ENCODE results near the gene SEMA3G. TPM values are rescaled to one million over a fixed set of nuclear protein-coding genes. Genes with fewer than 3 reads are reported as not detected.

Gene SEMA3G
- total RNA-seq, 2 experiments from 2014 or later = 0.19 TPM; not detected in 1

- H3K9me3 Mint-ChIP-seq = no peaks in the 10 kb centered on the region
- H3K4me1 Mint-ChIP-seq = no peaks in the 10 kb centered on the region
- no peak overlapping the region for H3K4me3 Mint-ChIP-seq
- H3K36me3 Mint-ChIP-seq = peaks cover 11% of the 10 kb centered on the region
- H3K27ac Mint-ChIP-seq = no peak overlapping the region
- DNase-seq = no peak
- H3K27me3 Mint-ChIP-seq = no peaks in the 10 kb centered on the region
These were observed 50.8 kb downstream of the SEMA3G start for GRCh38 chr3:52393959-52394670.

GRCh38 chr3:52393131-52393807 lies 51.6 kb downstream of the SEMA3G start:
- H3K36me3 Mint-ChIP-seq = peaks cover 11% of the 10 kb centered on the region

GRCh38 chr3:52392216-52392930 lies 52.5 kb downstream of the SEMA3G start:
- H3K27ac Mint-ChIP-seq = no peak overlapping the region
- H3K9me3 Mint-ChIP-seq = no peaks in the 10 kb centered on the region
- DNase-seq = no peak
- H3K4me3 Mint-ChIP-seq = no peak overlapping the region
- H3K4me1 Mint-ChIP-seq = no peaks in the 10 kb centered on the region
- peaks cover 11% of the 10 kb centered on the region for H3K36me3 Mint-ChIP-seq
- H3K27me3 Mint-ChIP-seq = no peaks in the 10 kb centered on the region

More at GRCh38 chr3:52393131-52393807, 51.6 kb downstream of the SEMA3G start:
- DNase-seq = no peak
- H3K9me3 Mint-ChIP-seq = no peaks in the 10 kb centered on the region
- no peaks in the 10 kb centered on the region for H3K4me1 Mint-ChIP-seq
- no peak overlapping the region for H3K27ac Mint-ChIP-seq
- no peaks in the 10 kb centered on the region for H3K27me3 Mint-ChIP-seq
- no peak overlapping the region for H3K4me3 Mint-ChIP-seq

GRCh38 chr3:52391096-52391495 lies 53.8 kb downstream of the SEMA3G start:
- no peak for DNase-seq
- Mint-ChIP-seq H3K27me3 (no peaks in the 10 kb centered on the region), H3K27ac (no peak overlapping the region), H3K9me3 (no peaks in the 10 kb centered on the region), H3K4me1 (no peaks in the 10 kb centered on the region), H3K36me3 (peaks cover 11% of the 10 kb centered on the region), H3K4me3 (no peak overlapping the region)

- no peaks in the 10 kb centered on the region for H3K27me3 Mint-ChIP-seq
- H3K4me3 Mint-ChIP-seq = no peak overlapping the region
- no peaks in the 10 kb centered on the region for H3K4me1 Mint-ChIP-seq
- H3K36me3 Mint-ChIP-seq = peaks cover 11% of the 10 kb centered on the region
- no peak for DNase-seq
- no peak overlapping the region for H3K27ac Mint-ChIP-seq
- no peaks in the 10 kb centered on the region for H3K9me3 Mint-ChIP-seq
These were observed 56.0 kb downstream of the SEMA3G start for GRCh38 chr3:52388933-52389332.

GRCh38 chr3:52388348-52388821 lies 56.5 kb downstream of the SEMA3G start:
- Mint-ChIP-seq H3K27ac (no peak overlapping the region), H3K9me3 (no peaks in the 10 kb centered on the region), H3K4me1 (no peaks in the 10 kb centered on the region), H3K4me3 (no peak overlapping the region), H3K36me3 (peaks cover 11% of the 10 kb centered on the region), H3K27me3 (no peaks in the 10 kb centered on the region)
- DNase-seq = no peak

GRCh38 chr3:52387481-52387880 lies 57.4 kb downstream of the SEMA3G start:
- no peak overlapping the region for H3K27ac Mint-ChIP-seq
- H3K36me3 Mint-ChIP-seq = peaks cover 4% of the 10 kb centered on the region
- H3K4me1 Mint-ChIP-seq = no peaks in the 10 kb centered on the region
- no peak overlapping the region for H3K4me3 Mint-ChIP-seq
- no peak for DNase-seq
- H3K27me3 Mint-ChIP-seq = no peaks in the 10 kb centered on the region
- no peaks in the 10 kb centered on the region for H3K9me3 Mint-ChIP-seq

GRCh38 chr3:52385157-52385556 lies 59.7 kb downstream of the SEMA3G start:
- no peak overlapping the region for H3K4me3 Mint-ChIP-seq
- H3K4me1 Mint-ChIP-seq = no peaks in the 10 kb centered on the region
- H3K27me3 Mint-ChIP-seq = no peaks in the 10 kb centered on the region
- H3K9me3 Mint-ChIP-seq = no peaks in the 10 kb centered on the region
- H3K27ac Mint-ChIP-seq = no peak overlapping the region
- H3K36me3 Mint-ChIP-seq = peaks cover under 1% of the 10 kb centered on the region
- DNase-seq = peak; percentile 31

GRCh38 chr3:52384019-52384761 lies 60.7 kb downstream of the SEMA3G start:
- H3K4me1 Mint-ChIP-seq = no peaks in the 10 kb centered on the region
- H3K36me3 Mint-ChIP-seq = no peaks in the 10 kb centered on the region
- no peak overlapping the region for H3K27ac Mint-ChIP-seq
- DNase-seq = no peak
- no peak overlapping the region for H3K4me3 Mint-ChIP-seq
- no peaks in the 10 kb centered on the region for H3K27me3 Mint-ChIP-seq
- H3K9me3 Mint-ChIP-seq = no peaks in the 10 kb centered on the region

- H3K4me3 Mint-ChIP-seq = no peak overlapping the region
- no peaks in the 10 kb centered on the region for H3K4me1 Mint-ChIP-seq
- H3K27ac Mint-ChIP-seq = no peak overlapping the region
- no peaks in the 10 kb centered on the region for H3K27me3 Mint-ChIP-seq
- H3K36me3 Mint-ChIP-seq = no peaks in the 10 kb centered on the region
- H3K9me3 Mint-ChIP-seq = no peaks in the 10 kb centered on the region
- no peak for DNase-seq
These were observed 61.5 kb downstream of the SEMA3G start for GRCh38 chr3:52383446-52383845.

Other genes with a start within 250 kb of the SEMA3G start
- 10 to 100 TPM; 59.4 to 63.0 TPM for gene ALAS1, start 246.9 kb downstream of the SEMA3G start, total RNA-seq
- gene TLR9, start 219.5 kb downstream of the SEMA3G start, total RNA-seq = 1 to 10 TPM in 1 of 2 experiments, under 1 TPM in 1; 0.85 to 1.4 TPM
- 100 to 1,000 TPM; 127 to 134 TPM for gene TWF2, start 205.9 kb downstream of the SEMA3G start, total RNA-seq
- gene PPM1M, start 199.3 kb downstream of the SEMA3G start, total RNA-seq = 10 to 100 TPM; 69.7 to 74.9 TPM
- 100 to 1,000 TPM; 121 to 123 TPM for gene WDR82, start 166.5 kb downstream of the SEMA3G start, total RNA-seq
- 10 to 100 TPM; 16.1 to 17.2 TPM for gene GLYCTK, start 157.3 kb downstream of the SEMA3G start, total RNA-seq
- 1 to 10 TPM; 2.6 to 3.7 TPM for gene DNAH1, start 128.8 kb downstream of the SEMA3G start, total RNA-seq
- gene BAP1, start 35.1 kb downstream of the SEMA3G start, total RNA-seq = 100 to 1,000 TPM; 104 to 107 TPM
- gene PHF7, start 34.4 kb downstream of the SEMA3G start, total RNA-seq = 10 to 100 TPM; 15.4 to 16.6 TPM
- gene TNNC1, start 8.9 kb upstream of the SEMA3G start, total RNA-seq = 1 to 10 TPM; 2.9 to 4.2 TPM
- gene NISCH, start 10.5 kb upstream of the SEMA3G start, total RNA-seq = 10 to 100 TPM; 55.0 to 57.3 TPM
- gene STAB1, start 50.2 kb upstream of the SEMA3G start, total RNA-seq = under 1 TPM; 0.08 to 0.10 TPM
- 10 to 100 TPM; 66.6 to 73.4 TPM for gene NT5DC2, start 88.8 kb upstream of the SEMA3G start, total RNA-seq
- gene UQCC5, start 91.5 kb upstream of the SEMA3G start, total RNA-seq = 10 to 100 TPM; 23.4 to 23.6 TPM
- 10 to 100 TPM; 61.5 to 62.1 TPM for gene PBRM1, start 240.8 kb upstream of the SEMA3G start, total RNA-seq
- 100 to 1,000 TPM; 245 to 246 TPM for gene GNL3, start 240.9 kb upstream of the SEMA3G start, total RNA-seq